ENCODE results near the gene PRDM16. TPM values are rescaled to one million over a fixed set of nuclear protein-coding genes. Genes with fewer than 3 reads are reported as not detected.

The PRDM16 gene
- total and polyA plus RNA-seq, 2 of the 13 experiments (the other 11 are each of a cell fraction or from before 2014, with no cell fraction given): 0.15 to 0.81 TPM

GRCh38 chr1:3163356-3163755 is 94.4 kb downstream of the PRDM16 start:
- WGBS (ENCODE audit: low lambda C conversion rate): 68% methylated on average over 2 of the region's 15 CpGs
- Histone ChIP-seq H3K4me2 (ENCODE audit: low read depth, low read length) (no peak overlapping the region), H3K27me3 (ENCODE audit: control insufficient read depth in 1 of 2, insufficient read depth in 2 of 2, low read length in 2 of 2) (peaks cover 0 to 2% of the 10 kb centered on the region in 2 experiments; a peak in 1 of 5 replicates), H3K4me1 (ENCODE audit: insufficient read depth, low read length) (no peaks in the 10 kb centered on the region), H3K4me3 (replicated peaks in 1 of 3; ENCODE audit: insufficient read depth in 1 of 3, low read depth in 2 of 3, low read length in 3 of 3) (no peak overlapping the region), H3K36me3 (replicated peaks in 1 of 2; ENCODE audit: control insufficient read depth in 1 of 2, insufficient read depth in 2 of 2, low read length in 2 of 2) (no peaks in the 10 kb centered on the region), H2AFZ (ENCODE audit: low read length) (no peak overlapping the region), H3K27ac (ENCODE audit: extremely low read length, insufficient read depth, low read length) (no peak overlapping the region), H3K79me2 (ENCODE audit: insufficient read depth, low read length) (no peaks in the 10 kb centered on the region), H3K9ac (ENCODE audit: insufficient read depth, low read depth, low read length) (no peak overlapping the region), H4K20me1 (ENCODE audit: insufficient read depth, low read length) (no peaks in the 10 kb centered on the region), H3K9me3 (ENCODE audit: low read length) (no peaks in the 10 kb centered on the region)
- FAIRE-seq (no peak), ATAC-seq (no peak), DNase-seq (ENCODE audit: low spot score) (no peak)
- intact Hi-C loops (cut with micrococcal nuclease; ENCODE audit: unreplicated experiment) (no loop called here), in situ Hi-C loops (cut with HindIII; ENCODE audit: extremely low pct_ligation_motif_present, low pct_unique_long_range_greater_than_20kb) (no loop called here)
- no peak for TF ChIP-seq LBX2 (CRISPR knock-in tag; IDR thresholded peaks at IDR 0.05; ENCODE audit: borderline replicate concordance)
- no peak for TF ChIP-seq DPF2 (CRISPR knock-in tag; IDR thresholded peaks at IDR 0.05; ENCODE audit: borderline replicate concordance, low read depth)
- no peak for TF ChIP-seq ZFP82 (CRISPR knock-in tag; IDR thresholded peaks at IDR 0.05; ENCODE audit: borderline replicate concordance)
- no peak for TF ChIP-seq MTF2 (CRISPR knock-in tag; IDR thresholded peaks at IDR 0.05; ENCODE audit: borderline replicate concordance)
- no peak for TF ChIP-seq TBX2 (CRISPR knock-in tag; IDR thresholded peaks at IDR 0.05; ENCODE audit: borderline replicate concordance)
- no peak for TF ChIP-seq ZNF670 (CRISPR knock-in tag; IDR thresholded peaks at IDR 0.05; ENCODE audit: borderline replicate concordance)
- no peak for TF ChIP-seq ZNF343 (CRISPR knock-in tag; IDR thresholded peaks at IDR 0.05)
- TF ChIP-seq SP1 (IDR thresholded peaks at IDR 0.05): no peak
- TF ChIP-seq SP1 (CRISPR knock-in tag; IDR thresholded peaks at IDR 0.05): no peak
- no peak for TF ChIP-seq FOXJ3 (CRISPR knock-in tag; IDR thresholded peaks at IDR 0.05; ENCODE audit: borderline replicate concordance)
- TF ChIP-seq EP300 (IDR thresholded peaks at IDR 0.05; ENCODE audit: low read depth in 2 of 2, low read length in 2 of 2): no peak
- no peak for TF ChIP-seq EP300 (CRISPR knock-in tag; IDR thresholded peaks at IDR 0.05; ENCODE audit: borderline replicate concordance)
- TF ChIP-seq, protein P1, sequence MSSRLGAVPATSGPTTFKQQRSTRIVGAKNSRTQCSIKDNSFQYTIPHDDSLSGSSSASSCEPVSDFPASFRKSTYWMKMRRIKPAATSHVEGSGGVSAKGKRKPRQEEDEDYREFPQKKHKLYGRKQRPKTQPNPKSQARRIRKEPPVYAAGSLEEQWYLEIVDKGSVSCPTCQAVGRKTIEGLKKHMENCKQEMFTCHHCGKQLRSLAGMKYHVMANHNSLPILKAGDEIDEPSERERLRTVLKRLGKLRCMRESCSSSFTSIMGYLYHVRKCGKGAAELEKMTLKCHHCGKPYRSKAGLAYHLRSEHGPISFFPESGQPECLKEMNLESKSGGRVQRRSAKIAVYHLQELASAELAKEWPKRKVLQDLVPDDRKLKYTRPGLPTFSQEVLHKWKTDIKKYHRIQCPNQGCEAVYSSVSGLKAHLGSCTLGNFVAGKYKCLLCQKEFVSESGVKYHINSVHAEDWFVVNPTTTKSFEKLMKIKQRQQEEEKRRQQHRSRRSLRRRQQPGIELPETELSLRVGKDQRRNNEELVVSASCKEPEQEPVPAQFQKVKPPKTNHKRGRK (CRISPR knock-in tag; IDR thresholded peaks at IDR 0.05): no peak
- TF ChIP-seq AGO2 (optimal IDR thresholded peaks at IDR 0.05; ENCODE audit: low read depth, low read length): no peak
- TF ChIP-seq MED8 (CRISPR knock-in tag; IDR thresholded peaks at IDR 0.05; ENCODE audit: insufficient replicate concordance): no peak
- TF ChIP-seq TFE3 (CRISPR knock-in tag; IDR thresholded peaks at IDR 0.05): no peak
- TF ChIP-seq STAT5B (CRISPR knock-in tag; IDR thresholded peaks at IDR 0.05): no peak
- BruUV-seq (replicated peaks): no TSS peak
- POLR2A ChIA-PET: no interaction called here
- CTCF ChIA-PET (ENCODE audit: low intra/inter-chr PET ratio, low total read pairs): no interaction called here
